ENCODE measurements around the gene WFDC9. TPM values are rescaled to one million over a fixed set of nuclear protein-coding genes. Genes with fewer than 3 reads are reported as not detected.

WFDC9 gene
- total and polyA plus RNA-seq, 2 donors (not counting 3 experiments of a cell fraction or from before 2014, with no cell fraction given) = not detected

DNA sequence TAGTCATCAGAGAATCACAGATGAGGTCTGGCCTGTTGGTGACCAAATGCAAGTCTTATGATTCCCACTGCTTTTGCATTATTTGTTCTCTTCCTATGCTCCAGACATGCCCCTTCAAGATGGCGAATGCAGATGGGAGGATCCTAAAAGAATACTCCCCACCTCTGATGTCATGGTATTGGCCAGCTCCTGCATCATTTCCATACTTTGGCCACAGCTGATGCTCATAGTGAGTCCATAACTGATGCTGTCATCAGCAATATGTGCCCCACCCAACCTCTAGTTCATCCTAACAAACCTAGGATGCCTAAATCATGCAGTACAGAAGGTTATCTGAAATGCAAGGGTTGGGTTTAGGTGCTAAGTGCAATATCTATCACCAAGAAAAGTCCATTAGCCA is 5.4 kb upstream of the WFDC9 start:
- dilution Hi-C loops (cut with MboI; ENCODE audit: extremely low pct_ligation_motif_present, low sequenced_read_pairs) (no loop called here), intact Hi-C loops (cut with micrococcal nuclease) (no loop called here)
- H3K79me2 ChIP-seq (ENCODE audit: control insufficient read depth, insufficient read depth, low read length) = no peaks in the 10 kb centered on the region
- CTCF ChIA-PET = no interaction called here
- no peak overlapping the region for H3K9ac ChIP-seq (replicated peaks; ENCODE audit: extremely low read depth, insufficient read depth, low read length)
- H3K36me3 ChIP-seq (ENCODE audit: control insufficient read depth in 2 of 2, extremely low read depth in 1 of 2, insufficient read depth in 2 of 2, low read length in 2 of 2) = no peaks in the 10 kb centered on the region
- no peaks in the 10 kb centered on the region for H3K27me3 ChIP-seq (ENCODE audit: control insufficient read depth in 2 of 2, insufficient read depth in 2 of 2, low read length in 2 of 2)
- no peak overlapping the region for H2AFZ ChIP-seq (ENCODE audit: low read depth, low read length)
- no peak for FAIRE-seq
- no peak overlapping the region for H3K27ac ChIP-seq (ENCODE audit: insufficient read depth, low read depth, low read length)
- POLR2A ChIA-PET = no interaction called here
- H3K4me2 ChIP-seq (ENCODE audit: insufficient read depth, low read length) = no peak overlapping the region
- H3K4me3 ChIP-seq (replicated peaks in 1 of 3; ENCODE audit: insufficient read depth in 1 of 3, low read depth in 1 of 3, low read length in 3 of 3) = no peak overlapping the region
- no peaks in the 10 kb centered on the region for H3K9me3 ChIP-seq (replicated peaks; ENCODE audit: control insufficient read depth, insufficient read depth, low read length)
- no peaks in the 10 kb centered on the region for H3K9me1 ChIP-seq (replicated peaks; ENCODE audit: control insufficient read depth, extremely low read depth, insufficient read depth, low read length)
- TF ChIP-seq, protein P1, sequence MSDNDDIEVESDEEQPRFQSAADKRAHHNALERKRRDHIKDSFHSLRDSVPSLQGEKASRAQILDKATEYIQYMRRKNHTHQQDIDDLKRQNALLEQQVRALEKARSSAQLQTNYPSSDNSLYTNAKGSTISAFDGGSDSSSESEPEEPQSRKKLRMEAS (IDR thresholded peaks at IDR 0.05; ENCODE audit: insufficient read depth, insufficient read length) = no peak
- TF ChIP-seq POLR2A (IDR thresholded peaks at IDR 0.05; ENCODE audit: low read depth, low read length) (no peak), FOS (IDR thresholded peaks at IDR 0.05; ENCODE audit: borderline replicate concordance, insufficient read depth, low read length) (no peak), EZH2 (IDR thresholded peaks at IDR 0.05; ENCODE audit: borderline replicate concordance, low read depth, low read length, severe bottlenecking) (no peak), MYC (IDR thresholded peaks at IDR 0.05; ENCODE audit: low read depth, low read length) (no peak), JUN (IDR thresholded peaks at IDR 0.05; ENCODE audit: borderline replicate concordance, insufficient read depth, insufficient read length, low read depth) (no peak), POLR2AphosphoS5 (IDR thresholded peaks at IDR 0.05; ENCODE audit: insufficient read depth, low read depth, low read length) (no peak), GATA2 (IDR thresholded peaks at IDR 0.05; ENCODE audit: insufficient read depth, insufficient read length, low read depth, low read length) (no peak)
- TF ChIP-seq, protein P2, sequence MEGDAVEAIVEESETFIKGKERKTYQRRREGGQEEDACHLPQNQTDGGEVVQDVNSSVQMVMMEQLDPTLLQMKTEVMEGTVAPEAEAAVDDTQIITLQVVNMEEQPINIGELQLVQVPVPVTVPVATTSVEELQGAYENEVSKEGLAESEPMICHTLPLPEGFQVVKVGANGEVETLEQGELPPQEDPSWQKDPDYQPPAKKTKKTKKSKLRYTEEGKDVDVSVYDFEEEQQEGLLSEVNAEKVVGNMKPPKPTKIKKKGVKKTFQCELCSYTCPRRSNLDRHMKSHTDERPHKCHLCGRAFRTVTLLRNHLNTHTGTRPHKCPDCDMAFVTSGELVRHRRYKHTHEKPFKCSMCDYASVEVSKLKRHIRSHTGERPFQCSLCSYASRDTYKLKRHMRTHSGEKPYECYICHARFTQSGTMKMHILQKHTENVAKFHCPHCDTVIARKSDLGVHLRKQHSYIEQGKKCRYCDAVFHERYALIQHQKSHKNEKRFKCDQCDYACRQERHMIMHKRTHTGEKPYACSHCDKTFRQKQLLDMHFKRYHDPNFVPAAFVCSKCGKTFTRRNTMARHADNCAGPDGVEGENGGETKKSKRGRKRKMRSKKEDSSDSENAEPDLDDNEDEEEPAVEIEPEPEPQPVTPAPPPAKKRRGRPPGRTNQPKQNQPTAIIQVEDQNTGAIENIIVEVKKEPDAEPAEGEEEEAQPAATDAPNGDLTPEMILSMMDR (IDR thresholded peaks at IDR 0.05; ENCODE audit: extremely low read depth in 1 of 2, insufficient read depth in 1 of 2, low read depth in 1 of 2, low read length in 2 of 2) = no peak
- no peak for DNase-seq (ENCODE audit: low read depth, low spot score)
- H3K4me1 ChIP-seq (ENCODE audit: control insufficient read depth, extremely low read depth, insufficient read depth, low read length) = no peaks in the 10 kb centered on the region
- no peaks in the 10 kb centered on the region for H4K20me1 ChIP-seq (replicated peaks; ENCODE audit: control insufficient read depth, extremely low read depth, insufficient read depth, low read length)
- BruUV-seq (replicated peaks) = no TSS peak

Data from endothelial cell of umbilical vein (primary cell).